HL-60 (cell line): ENCODE data around the gene CNDP1.

Source experiments
- GABPA ChIP-seq: IDR thresholded peaks from 2 replicates; pipeline ENCODE4 v1.6.1; 2012; ENCODE audit warnings: low read depth
- POLR2AphosphoS5 ChIP-seq: IDR thresholded peaks from 2 replicates; pipeline ENCODE4 v1.6.1; 2012; ENCODE audit warnings: low read depth
- SPI1 ChIP-seq: IDR thresholded peaks from 2 replicates; pipeline ENCODE4 v1.6.1; 2012; ENCODE audit warnings: low read depth, mild to moderate bottlenecking, borderline replicate concordance
- TF ChIP-seq, protein P1 (sequence below): IDR thresholded peaks from one replicate; pipeline ENCODE4 v1.5.1; 2011; ENCODE audit warnings: low read length, control low read depth, inconsistent platforms; ENCODE audit not compliant: insufficient read depth
- TF ChIP-seq, protein P2 (sequence below): IDR thresholded peaks from 2 replicates; pipeline ENCODE4 v1.6.1; 2012; ENCODE audit warnings: low read depth; ENCODE audit not compliant: insufficient replicate concordance

DNA sequence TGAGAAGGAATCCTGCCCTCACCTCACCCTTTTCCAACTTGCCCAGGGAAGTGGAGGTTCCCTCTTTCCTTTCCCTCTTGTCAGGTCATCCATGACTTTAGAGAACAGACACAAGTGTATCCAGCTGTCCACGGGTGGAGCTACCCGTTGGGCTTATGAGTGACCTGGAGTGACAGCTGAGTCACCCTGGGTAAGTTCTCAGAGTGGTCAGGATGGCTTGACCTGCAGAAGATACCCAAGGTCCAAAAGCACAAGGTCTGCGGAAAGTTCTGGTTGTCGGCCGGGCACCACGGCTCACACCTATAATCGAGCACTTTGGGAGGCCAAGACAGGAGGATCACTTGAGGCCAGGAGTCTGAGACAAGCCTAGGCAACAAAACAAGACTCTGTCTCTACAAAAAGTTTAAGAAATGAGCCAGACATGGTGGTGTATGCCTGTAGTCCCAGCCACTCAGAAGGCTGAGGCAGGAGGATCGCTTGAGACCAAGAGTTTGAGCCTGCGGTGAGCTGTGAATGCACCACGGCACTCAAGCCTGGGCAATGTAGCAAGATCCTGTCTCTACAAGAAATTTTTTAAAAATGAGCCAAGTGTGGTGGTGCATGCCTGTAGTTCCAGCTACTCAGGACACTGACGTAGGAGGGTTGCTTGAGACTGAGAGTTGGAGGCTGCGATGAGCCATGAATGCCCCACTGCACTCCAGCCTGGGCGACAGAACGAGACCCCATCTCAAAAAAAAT, 14.0 kb upstream of the CNDP1 start:
- no peak for TF ChIP-seq POLR2AphosphoS5
- TF ChIP-seq, protein P1, sequence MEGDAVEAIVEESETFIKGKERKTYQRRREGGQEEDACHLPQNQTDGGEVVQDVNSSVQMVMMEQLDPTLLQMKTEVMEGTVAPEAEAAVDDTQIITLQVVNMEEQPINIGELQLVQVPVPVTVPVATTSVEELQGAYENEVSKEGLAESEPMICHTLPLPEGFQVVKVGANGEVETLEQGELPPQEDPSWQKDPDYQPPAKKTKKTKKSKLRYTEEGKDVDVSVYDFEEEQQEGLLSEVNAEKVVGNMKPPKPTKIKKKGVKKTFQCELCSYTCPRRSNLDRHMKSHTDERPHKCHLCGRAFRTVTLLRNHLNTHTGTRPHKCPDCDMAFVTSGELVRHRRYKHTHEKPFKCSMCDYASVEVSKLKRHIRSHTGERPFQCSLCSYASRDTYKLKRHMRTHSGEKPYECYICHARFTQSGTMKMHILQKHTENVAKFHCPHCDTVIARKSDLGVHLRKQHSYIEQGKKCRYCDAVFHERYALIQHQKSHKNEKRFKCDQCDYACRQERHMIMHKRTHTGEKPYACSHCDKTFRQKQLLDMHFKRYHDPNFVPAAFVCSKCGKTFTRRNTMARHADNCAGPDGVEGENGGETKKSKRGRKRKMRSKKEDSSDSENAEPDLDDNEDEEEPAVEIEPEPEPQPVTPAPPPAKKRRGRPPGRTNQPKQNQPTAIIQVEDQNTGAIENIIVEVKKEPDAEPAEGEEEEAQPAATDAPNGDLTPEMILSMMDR, result no peak
- TF ChIP-seq GABPA, result no peak
- no peak for TF ChIP-seq SPI1
- TF ChIP-seq, protein P2, sequence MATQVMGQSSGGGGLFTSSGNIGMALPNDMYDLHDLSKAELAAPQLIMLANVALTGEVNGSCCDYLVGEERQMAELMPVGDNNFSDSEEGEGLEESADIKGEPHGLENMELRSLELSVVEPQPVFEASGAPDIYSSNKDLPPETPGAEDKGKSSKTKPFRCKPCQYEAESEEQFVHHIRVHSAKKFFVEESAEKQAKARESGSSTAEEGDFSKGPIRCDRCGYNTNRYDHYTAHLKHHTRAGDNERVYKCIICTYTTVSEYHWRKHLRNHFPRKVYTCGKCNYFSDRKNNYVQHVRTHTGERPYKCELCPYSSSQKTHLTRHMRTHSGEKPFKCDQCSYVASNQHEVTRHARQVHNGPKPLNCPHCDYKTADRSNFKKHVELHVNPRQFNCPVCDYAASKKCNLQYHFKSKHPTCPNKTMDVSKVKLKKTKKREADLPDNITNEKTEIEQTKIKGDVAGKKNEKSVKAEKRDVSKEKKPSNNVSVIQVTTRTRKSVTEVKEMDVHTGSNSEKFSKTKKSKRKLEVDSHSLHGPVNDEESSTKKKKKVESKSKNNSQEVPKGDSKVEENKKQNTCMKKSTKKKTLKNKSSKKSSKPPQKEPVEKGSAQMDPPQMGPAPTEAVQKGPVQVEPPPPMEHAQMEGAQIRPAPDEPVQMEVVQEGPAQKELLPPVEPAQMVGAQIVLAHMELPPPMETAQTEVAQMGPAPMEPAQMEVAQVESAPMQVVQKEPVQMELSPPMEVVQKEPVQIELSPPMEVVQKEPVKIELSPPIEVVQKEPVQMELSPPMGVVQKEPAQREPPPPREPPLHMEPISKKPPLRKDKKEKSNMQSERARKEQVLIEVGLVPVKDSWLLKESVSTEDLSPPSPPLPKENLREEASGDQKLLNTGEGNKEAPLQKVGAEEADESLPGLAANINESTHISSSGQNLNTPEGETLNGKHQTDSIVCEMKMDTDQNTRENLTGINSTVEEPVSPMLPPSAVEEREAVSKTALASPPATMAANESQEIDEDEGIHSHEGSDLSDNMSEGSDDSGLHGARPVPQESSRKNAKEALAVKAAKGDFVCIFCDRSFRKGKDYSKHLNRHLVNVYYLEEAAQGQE, result no peak
